Sigmoid colon (tissue), 7 donors: Measurements from ENCODE around the gene SALL4. TPM values are rescaled to one million over a fixed set of nuclear protein-coding genes. Genes with fewer than 3 reads are reported as not detected.
"Not testable (repeated sequence)": the region's sequence is repeated elsewhere in the genome, so short reads cannot be mapped to it uniquely, and the experiment has no call there.

Source experiments
- DNase-seq: peaks from one replicate; pipeline ENCODE4 v3.0.0-alpha.2; 2019
- H3K27ac ChIP-seq, 4 donors: fragments of 200-600 bp; sonication (generic); one replicate each; pipeline ENCODE4 v1.5.1; 2016 to 2019; ENCODE audit warnings: mild to moderate bottlenecking in 1 of 4
- H3K27me3 ChIP-seq, 3 donors: fragments of 200-600 bp; sonication (generic); one replicate each; pipeline ENCODE4 v1.5.1; 2019; ENCODE audit warnings: mild to moderate bottlenecking in 1 of 3
- H3K36me3 ChIP-seq, 4 donors: fragments of 200-600 bp; sonication (generic); one replicate each; pipeline ENCODE4 v1.5.1; 2016 to 2019
- H3K4me1 ChIP-seq, 4 donors: fragments of 200-600 bp; sonication (generic); one replicate each; pipeline ENCODE4 v1.5.1; 2017 to 2019
- H3K4me3 ChIP-seq, 4 donors: fragments of 200-600 bp; sonication (generic); one replicate each; pipeline ENCODE4 v1.5.1; 2017 to 2019; ENCODE audit warnings: mild to moderate bottlenecking in 2 of 4, moderate library complexity in 1 of 4
- H3K9me3 ChIP-seq, 4 donors: fragments of 200-600 bp in 3 of 4; sonication (generic) in 3 of 4; one replicate each; pipeline versions ENCODE4 v1.5.1 to v1.6.1; 2013 to 2019
- CTCF ChIP-seq, 4 experiments: fragments of 450-650 bp in 3 of 4; fragments of 200-600 bp in 1 of 4; IDR thresholded peaks; one replicate each; pipeline ENCODE4 v1.5.1; 2016 to 2019; ENCODE audit warnings: antibody characterized with exemption in 4 of 4, mild to moderate bottlenecking in 3 of 4, moderate library complexity in 2 of 4
- EP300 ChIP-seq, 4 donors: sonication (generic); formaldehyde crosslinking; IDR thresholded peaks; one replicate each; pipeline ENCODE4 v1.6.1; 2017; ENCODE audit warnings: antibody characterized with exemption in 4 of 4
- POLR2A ChIP-seq, 2 donors: fragments of 450-650 bp; IDR thresholded peaks; one replicate each; pipeline ENCODE4 v1.6.1; 2016; ENCODE audit warnings: antibody characterized with exemption in 2 of 2, mild to moderate bottlenecking in 2 of 2, moderate library complexity in 2 of 2
- POLR2AphosphoS5 ChIP-seq, 4 donors: sonication (generic); formaldehyde crosslinking; IDR thresholded peaks; one replicate each; pipeline ENCODE4 v1.6.1; 2017; ENCODE audit warnings: antibody characterized with exemption in 4 of 4
- WGBS, 2 donors: extraction: QIAGEN DNeasy Blood & Tissue Kit; methylation state at CpG; one replicate each; pipeline ENCODE4 v1.1.7; 2013; 5-methylcytosine and 5-hydroxymethylcytosine counted together
- intact Hi-C: fragments of 100-400 bp; cut with DNase I; formaldehyde crosslinking; loops from one replicate; pipeline ENCODE4 v1.15.1; 2023
- polyA plus RNA-seq, 3 donors: library from polyadenylated mRNA; stranded (reverse); fragments of 200-250 nt; gene quantifications; one replicate each; pipeline ENCODE4 v1.2.3, GENCODE V29; 2013
- total RNA-seq, 4 donors: library from RNA; depleted of rRNA; stranded (reverse); fragments of >200 nt; gene quantifications; one replicate each; pipeline ENCODE4 v1.1.0, GENCODE V29; 2016
- donor health status: healthy with polysubstance abuse.
- donor health status: Bipolar disorder and iron deficiency.
- donor health status: healthy.

SALL4 gene
- total and polyA plus RNA-seq, 7 donors, result 0.12 to 3.0 (median 0.60) TPM; not detected in 4

GRCh38 chr20:51740838-51741237 is 61.5 kb downstream of the SALL4 start:
- H3K27ac ChIP-seq, result no peak overlapping the region
- H3K36me3 ChIP-seq, result no peaks in the 10 kb centered on the region
- TF ChIP-seq CTCF (IDR thresholded peaks at IDR 0.05), result no peak
- no peak for TF ChIP-seq EP300 (IDR thresholded peaks at IDR 0.05)
- TF ChIP-seq POLR2AphosphoS5 (IDR thresholded peaks at IDR 0.05), result no peak
- TF ChIP-seq POLR2A (IDR thresholded peaks at IDR 0.05), result no peak
- intact Hi-C loops, result no loop called here
- H3K4me3 ChIP-seq, result no peak overlapping the region
- H3K27me3 ChIP-seq, result no peaks in the 10 kb centered on the region
- no peaks in the 10 kb centered on the region for H3K9me3 ChIP-seq
- 92 to 95% methylated on average over 3 of the region's 3 CpGs for WGBS, 2 donors
- DNase-seq, result no peak
- H3K4me1 ChIP-seq, result peaks cover 0 to 21% (median 19%) of the 10 kb centered on the region in 4 donors

- H3K4me3 ChIP-seq, H3K27ac ChIP-seq, H3K36me3 ChIP-seq, H3K9me3 ChIP-seq, H3K27me3 ChIP-seq, DNase-seq, intact Hi-C loops: not testable (repeated sequence)
- H3K4me1 ChIP-seq, result peaks cover 0 to 27% (median 23%) of the 10 kb centered on the region in 4 donors
- WGBS, 2 donors, result 92 to 96% methylated on average over 7 of the region's 7 CpGs
These were observed 62.0 kb downstream of the SALL4 start for GRCh38 chr20:51740308-51740707.

- no peak for TF ChIP-seq CTCF (IDR thresholded peaks at IDR 0.05)
- no peak for TF ChIP-seq POLR2AphosphoS5 (IDR thresholded peaks at IDR 0.05)
- TF ChIP-seq POLR2A (IDR thresholded peaks at IDR 0.05), result no peak
- no peak for TF ChIP-seq EP300 (IDR thresholded peaks at IDR 0.05)
- no peaks in the 10 kb centered on the region for H3K36me3 ChIP-seq
- 83 to 91% methylated on average over 4 of the region's 4 CpGs for WGBS, 2 donors
- no peak overlapping the region for H3K4me3 ChIP-seq
- intact Hi-C loops, result no loop called here
- DNase-seq, result no peak
- H3K27me3 ChIP-seq, result no peaks in the 10 kb centered on the region
- no peak overlapping the region for H3K27ac ChIP-seq
- no peaks in the 10 kb centered on the region for H3K9me3 ChIP-seq
- peaks cover 0 to 32% (median 25%) of the 10 kb centered on the region in 4 donors for H3K4me1 ChIP-seq
These were observed 62.5 kb downstream of the SALL4 start for GRCh38 chr20:51739722-51740249.

- no peak overlapping the region for H3K27ac ChIP-seq
- intact Hi-C loops, result no loop called here
- H3K4me3 ChIP-seq, result no peak overlapping the region
- peaks cover 0 to 32% (median 25%) of the 10 kb centered on the region in 4 donors for H3K4me1 ChIP-seq
- no peaks in the 10 kb centered on the region for H3K27me3 ChIP-seq
- no peaks in the 10 kb centered on the region for H3K9me3 ChIP-seq
- DNase-seq, result no peak
- TF ChIP-seq POLR2AphosphoS5 (IDR thresholded peaks at IDR 0.05) (no peak), CTCF (IDR thresholded peaks at IDR 0.05) (no peak), EP300 (IDR thresholded peaks at IDR 0.05) (no peak), POLR2A (IDR thresholded peaks at IDR 0.05) (no peak)
- no peaks in the 10 kb centered on the region for H3K36me3 ChIP-seq
- WGBS, 2 donors, result 74 to 86% methylated on average over 12 of the region's 12 CpGs
These were observed 63.4 kb downstream of the SALL4 start for GRCh38 chr20:51738877-51739447.

GRCh38 chr20:51738261-51738660 is 64.1 kb downstream of the SALL4 start:
- DNase-seq, H3K4me3 ChIP-seq, H3K36me3 ChIP-seq, H3K27ac ChIP-seq, intact Hi-C loops, H3K9me3 ChIP-seq, H3K27me3 ChIP-seq: not testable (repeated sequence)
- H3K4me1 ChIP-seq, result peaks cover 0 to 33% (median 25%) of the 10 kb centered on the region in 4 donors
- 91 to 94% methylated on average over 15 of the region's 15 CpGs for WGBS, 2 donors

GRCh38 chr20:51736947-51737346 is 65.4 kb downstream of the SALL4 start:
- TF ChIP-seq POLR2AphosphoS5 (IDR thresholded peaks at IDR 0.05) (no peak), EP300 (IDR thresholded peaks at IDR 0.05) (no peak), POLR2A (IDR thresholded peaks at IDR 0.05) (no peak), CTCF (IDR thresholded peaks at IDR 0.05) (no peak)
- 59 to 72% methylated on average over 5 of the region's 5 CpGs for WGBS, 2 donors
- H3K27me3 ChIP-seq, result no peaks in the 10 kb centered on the region
- no peak overlapping the region for H3K27ac ChIP-seq
- H3K9me3 ChIP-seq, result no peaks in the 10 kb centered on the region
- no peak for DNase-seq
- intact Hi-C loops, result no loop called here
- no peaks in the 10 kb centered on the region for H3K36me3 ChIP-seq
- H3K4me3 ChIP-seq, result no peak overlapping the region
- H3K4me1 ChIP-seq, result peaks cover 0 to 33% (median 24%) of the 10 kb centered on the region in 4 donors
